Measurements from ENCODE around the gene HS6ST2.

DNA sequence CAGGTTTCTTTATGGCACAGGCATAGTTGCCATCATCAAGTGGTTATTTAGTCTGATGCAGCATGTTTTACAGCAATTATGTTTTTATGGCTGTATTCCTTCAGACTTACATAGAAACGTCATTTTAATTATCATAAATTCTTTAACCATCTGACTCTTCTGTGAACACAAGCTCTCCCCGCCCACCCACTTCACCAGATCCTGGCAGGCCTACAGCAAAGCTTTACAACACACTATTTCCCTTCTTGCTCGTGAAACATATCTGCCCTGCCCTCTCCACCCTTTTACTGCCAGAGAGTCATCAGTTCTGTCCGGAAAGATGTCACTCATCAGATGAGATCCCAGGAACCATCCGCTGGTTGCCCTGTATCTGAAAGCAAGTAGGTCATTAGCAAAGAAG, 120.5 kb downstream of the HS6ST2 start:
- TF ChIP-seq, protein P1, sequence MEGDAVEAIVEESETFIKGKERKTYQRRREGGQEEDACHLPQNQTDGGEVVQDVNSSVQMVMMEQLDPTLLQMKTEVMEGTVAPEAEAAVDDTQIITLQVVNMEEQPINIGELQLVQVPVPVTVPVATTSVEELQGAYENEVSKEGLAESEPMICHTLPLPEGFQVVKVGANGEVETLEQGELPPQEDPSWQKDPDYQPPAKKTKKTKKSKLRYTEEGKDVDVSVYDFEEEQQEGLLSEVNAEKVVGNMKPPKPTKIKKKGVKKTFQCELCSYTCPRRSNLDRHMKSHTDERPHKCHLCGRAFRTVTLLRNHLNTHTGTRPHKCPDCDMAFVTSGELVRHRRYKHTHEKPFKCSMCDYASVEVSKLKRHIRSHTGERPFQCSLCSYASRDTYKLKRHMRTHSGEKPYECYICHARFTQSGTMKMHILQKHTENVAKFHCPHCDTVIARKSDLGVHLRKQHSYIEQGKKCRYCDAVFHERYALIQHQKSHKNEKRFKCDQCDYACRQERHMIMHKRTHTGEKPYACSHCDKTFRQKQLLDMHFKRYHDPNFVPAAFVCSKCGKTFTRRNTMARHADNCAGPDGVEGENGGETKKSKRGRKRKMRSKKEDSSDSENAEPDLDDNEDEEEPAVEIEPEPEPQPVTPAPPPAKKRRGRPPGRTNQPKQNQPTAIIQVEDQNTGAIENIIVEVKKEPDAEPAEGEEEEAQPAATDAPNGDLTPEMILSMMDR (IDR thresholded peaks at IDR 0.05; ENCODE audit: low read length): no peak
- TF ChIP-seq EZH2 (optimal IDR thresholded peaks at IDR 0.05; ENCODE audit: low read depth, low read length) (no peak), EZH2phosphoT487 (IDR thresholded peaks at IDR 0.05; ENCODE audit: low read length) (no peak)

All from MM.1S (cell line).